CD14-positive monocyte (primary cell): ENCODE results near the gene DDX31. TPM values are rescaled to one million over a fixed set of nuclear protein-coding genes. Genes with fewer than 3 reads are reported as not detected.
A peak's percentile ranks its signal among the peaks of the same experiment; 100 is the strongest.

ENCODE experiments used
- DNase-seq, 3 donors: peaks; one replicate each; pipeline ENCODE4 v3.0.0-alpha.2; 2011 to 2022
- H2AFZ ChIP-seq: 2 replicates; pipeline ENCODE4 v1.6.0; 2012; ENCODE audit warnings: mild to moderate bottlenecking, low read depth, low read length, inconsistent platforms; ENCODE audit not compliant: insufficient read depth, poor library complexity, severe bottlenecking
- H3K27ac ChIP-seq, 2 donors: 1 replicate in 1 of 2; 2 replicates in 1 of 2; pipeline ENCODE4 v1.5.1; 2012 to 2013; ENCODE audit warnings: low read length in 2 of 2, control low read depth in 1 of 2, inconsistent platforms in 1 of 2, low read depth in 1 of 2, mild to moderate bottlenecking in 1 of 2
- H3K27me3 ChIP-seq, 2 donors: one replicate each; pipeline versions ENCODE4 v1.6.0 to v1.6.1; 2011 to 2013; ENCODE audit warnings: low read length in 2 of 2; ENCODE audit not compliant: control insufficient read depth in 2 of 2, insufficient read depth in 2 of 2
- H3K36me3 ChIP-seq, 2 donors: replicated peaks in 1 of 2; 1 replicate in 1 of 2; 2 replicates in 1 of 2; pipeline versions ENCODE4 v1.5.1 to v1.6.1; 2012 to 2013; ENCODE audit warnings: low read length in 2 of 2, control low read depth in 1 of 2, inconsistent platforms in 1 of 2, mild to moderate bottlenecking in 1 of 2; ENCODE audit not compliant: insufficient read depth in 2 of 2, control insufficient read depth in 1 of 2
- H3K4me1 ChIP-seq, 2 donors: 1 replicate in 1 of 2; 2 replicates in 1 of 2; pipeline versions ENCODE4 v1.5.1 to v1.6.1; 2012 to 2013; ENCODE audit warnings: low read length in 2 of 2, control low read depth in 1 of 2, inconsistent platforms in 1 of 2, mild to moderate bottlenecking in 1 of 2, moderate library complexity in 1 of 2; ENCODE audit not compliant: insufficient read depth in 2 of 2, control insufficient read depth in 1 of 2
- H3K4me2 ChIP-seq: replicated peaks from 2 replicates; pipeline ENCODE3; 2012; ENCODE audit warnings: low read length, moderate library complexity, mild to moderate bottlenecking; ENCODE audit not compliant: poor library complexity, severe bottlenecking; ENCODE audit errors: extremely low read depth
- H3K4me3 ChIP-seq, 3 experiments: fragments of 200-600 bp in 1 of 3; sonication (generic) in 1 of 3; replicated peaks in 1 of 3; 1 replicate in 2 of 3; 2 replicates in 1 of 3; pipeline ENCODE4 v1.5.1; 2011 to 2013; ENCODE audit warnings: low read length in 3 of 3, mild to moderate bottlenecking in 3 of 3, control low read depth in 2 of 3, low read depth in 2 of 3, inconsistent platforms in 1 of 3, moderate library complexity in 1 of 3
- H3K79me2 ChIP-seq: 2 replicates; pipeline ENCODE4 v1.6.0; 2012; ENCODE audit warnings: mild to moderate bottlenecking, control low read depth, inconsistent platforms, low read length, moderate library complexity; ENCODE audit not compliant: insufficient read depth
- H3K9ac ChIP-seq: 2 replicates; pipeline ENCODE4 v1.6.0; 2017; ENCODE audit warnings: low read length, mild to moderate bottlenecking; ENCODE audit not compliant: insufficient read depth, poor library complexity, severe bottlenecking
- H3K9me3 ChIP-seq, 2 donors: replicated peaks in 1 of 2; 1 replicate in 1 of 2; 2 replicates in 1 of 2; pipeline versions ENCODE4 v1.5.1 to v1.6.1; 2012 to 2013; ENCODE audit warnings: low read length in 2 of 2, control low read depth in 1 of 2; ENCODE audit not compliant: control insufficient read depth in 1 of 2, insufficient read depth in 1 of 2
- H4K20me1 ChIP-seq: 2 replicates; pipeline ENCODE4 v1.6.0; 2012; ENCODE audit warnings: mild to moderate bottlenecking, low read length, control low read depth, moderate library complexity; ENCODE audit not compliant: insufficient read depth
- H3K27ac Mint-ChIP-seq, 7 donors: one replicate each; pipeline ENCODE4 v1.8.0; 2020; ENCODE audit warnings: mild to moderate bottlenecking in 7 of 7, mixed read lengths in 7 of 7, moderate library complexity in 6 of 7, inconsistent platforms in 2 of 7
- H3K27me3 Mint-ChIP-seq, 3 donors: one replicate each; pipeline ENCODE4 v1.8.0; 2021 to 2022; ENCODE audit warnings: low read depth in 3 of 3, mild to moderate bottlenecking in 3 of 3, mixed read lengths in 3 of 3, moderate library complexity in 3 of 3, inconsistent platforms in 1 of 3
- H3K36me3 Mint-ChIP-seq, 2 donors: one replicate each; pipeline ENCODE4 v1.8.0; 2020; ENCODE audit warnings: mixed read lengths in 2 of 2, inconsistent platforms in 1 of 2, mild to moderate bottlenecking in 1 of 2
- H3K4me1 Mint-ChIP-seq: one replicate; pipeline ENCODE4 v1.8.0; 2020; ENCODE audit warnings: mild to moderate bottlenecking, mixed read lengths
- H3K4me3 Mint-ChIP-seq, 2 donors: one replicate each; pipeline ENCODE4 v1.8.0; 2020; ENCODE audit warnings: mild to moderate bottlenecking in 2 of 2, mixed read lengths in 2 of 2, moderate library complexity in 1 of 2
- H3K9me3 Mint-ChIP-seq, 7 donors: one replicate each; pipeline ENCODE4 v1.8.0; 2020 to 2022; ENCODE audit warnings: mixed read lengths in 7 of 7, mild to moderate bottlenecking in 6 of 7, moderate library complexity in 6 of 7, inconsistent platforms in 2 of 7
- whole genome bisulfite sequencing: methylation state at CpG from one replicate; pipeline ENCODE4 v1.1.5; 2013; ENCODE audit warnings: missing lambda C conversion rate; ENCODE audit not compliant: insufficient coverage; 5-methylcytosine and 5-hydroxymethylcytosine counted together
- intact Hi-C, 2 donors: fragments of 100-400 bp; cut with micrococcal nuclease; formaldehyde crosslinking; loops; one replicate each; pipeline versions ENCODE4 v1.15.0 to v1.15.1; 2023
- polyA plus RNA-seq, 3 donors: library from polyadenylated mRNA; depleted of rRNA in 1 of 3; unstranded in 2 of 3; stranded (reverse) in 1 of 3; fragments of 300-500 nt in 2 of 3; fragments of >200 nt in 1 of 3; fragmentation: Illumina TruSeq in 2 of 3; gene quantifications; 1 replicate in 2 of 3; 2 replicates in 1 of 3; pipeline ENCODE4 v1.2.3, GENCODE V29; 2012 to 2021
- TF ChIP-seq, protein P1 (sequence below): fragments of 200-600 bp; IDR thresholded peaks from one replicate; pipeline ENCODE4 v1.8.0; 2022; ENCODE audit warnings: antibody characterized with exemption, mild to moderate bottlenecking

The DDX31 gene
- polyA plus RNA-seq, 3 donors, result 1.1 to 4.2 (median 1.5) TPM

DNA sequence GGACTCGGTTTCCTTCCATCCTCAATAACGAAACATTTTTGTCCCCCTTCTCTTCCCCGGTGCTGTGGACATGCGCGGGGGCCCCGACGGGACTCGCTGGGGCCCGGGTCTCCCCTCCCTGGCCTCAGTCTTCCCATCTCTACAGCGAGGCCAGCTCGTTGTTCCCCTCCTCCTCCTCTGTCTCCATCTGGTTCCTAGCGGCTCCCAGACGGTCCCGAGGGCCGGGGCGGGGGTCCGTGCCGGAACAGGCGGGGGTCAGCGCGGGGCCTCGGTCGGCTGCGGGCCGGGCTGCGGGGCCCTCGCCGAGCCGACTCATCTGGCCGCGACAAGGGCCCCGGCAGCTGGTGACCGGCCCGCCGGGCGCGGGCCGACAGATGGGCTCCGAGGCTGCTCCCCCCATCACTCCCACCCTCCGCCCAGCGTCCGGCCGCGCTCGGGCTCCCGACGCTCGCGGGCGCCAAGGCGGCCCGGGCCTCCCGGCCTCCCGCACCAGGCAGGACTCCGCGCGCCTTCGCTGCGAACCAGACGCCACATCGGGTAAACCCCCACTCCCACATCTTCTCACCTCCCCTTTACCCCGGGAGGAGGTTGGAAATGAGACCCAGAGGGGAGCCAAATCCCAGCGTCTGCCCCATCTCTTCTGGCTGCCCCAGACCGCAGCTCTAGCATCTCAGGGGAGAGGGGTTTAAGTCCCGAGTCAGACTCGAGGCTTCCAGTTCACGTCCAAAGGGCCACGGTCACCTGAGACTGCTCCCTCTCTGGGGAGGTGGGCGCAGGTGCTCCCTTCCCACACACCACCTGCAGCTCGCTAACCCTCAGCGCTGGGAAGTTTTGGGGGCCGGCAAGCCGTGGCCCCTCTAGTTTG, 79.2 kb downstream of the DDX31 start:
- Histone ChIP-seq H3K36me3 (peaks cover 0 to 8% of the 10 kb centered on the region in 2 donors), H4K20me1 (no peaks in the 10 kb centered on the region), H3K4me3 (no peak overlapping the region), H3K9ac (no peak overlapping the region), H3K4me2 (no peak overlapping the region), H3K9me3 (peaks cover 0 to 21% of the 10 kb centered on the region in 2 donors), H2AFZ (no peak overlapping the region), H3K27me3 (peaks cover 55 to 66% of the 10 kb centered on the region in 2 donors), H3K4me1 (no peaks in the 10 kb centered on the region), H3K79me2 (no peaks in the 10 kb centered on the region), H3K27ac (no peak overlapping the region)
- peaks cover 9% of the 10 kb centered on the region for H3K4me1 Mint-ChIP-seq
- H3K36me3 Mint-ChIP-seq, result peaks cover 19 to 29% of the 10 kb centered on the region in 2 donors
- peak overlapping the region in 1 of 2 donors; percentile 78 for H3K4me3 Mint-ChIP-seq
- no peak for DNase-seq
- peaks cover 0 to 17% (median 3%) of the 10 kb centered on the region in 7 donors for H3K9me3 Mint-ChIP-seq
- TF ChIP-seq, protein P1, sequence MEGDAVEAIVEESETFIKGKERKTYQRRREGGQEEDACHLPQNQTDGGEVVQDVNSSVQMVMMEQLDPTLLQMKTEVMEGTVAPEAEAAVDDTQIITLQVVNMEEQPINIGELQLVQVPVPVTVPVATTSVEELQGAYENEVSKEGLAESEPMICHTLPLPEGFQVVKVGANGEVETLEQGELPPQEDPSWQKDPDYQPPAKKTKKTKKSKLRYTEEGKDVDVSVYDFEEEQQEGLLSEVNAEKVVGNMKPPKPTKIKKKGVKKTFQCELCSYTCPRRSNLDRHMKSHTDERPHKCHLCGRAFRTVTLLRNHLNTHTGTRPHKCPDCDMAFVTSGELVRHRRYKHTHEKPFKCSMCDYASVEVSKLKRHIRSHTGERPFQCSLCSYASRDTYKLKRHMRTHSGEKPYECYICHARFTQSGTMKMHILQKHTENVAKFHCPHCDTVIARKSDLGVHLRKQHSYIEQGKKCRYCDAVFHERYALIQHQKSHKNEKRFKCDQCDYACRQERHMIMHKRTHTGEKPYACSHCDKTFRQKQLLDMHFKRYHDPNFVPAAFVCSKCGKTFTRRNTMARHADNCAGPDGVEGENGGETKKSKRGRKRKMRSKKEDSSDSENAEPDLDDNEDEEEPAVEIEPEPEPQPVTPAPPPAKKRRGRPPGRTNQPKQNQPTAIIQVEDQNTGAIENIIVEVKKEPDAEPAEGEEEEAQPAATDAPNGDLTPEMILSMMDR, result no peak
- intact Hi-C loops, result no loop called here
- no peak overlapping the region for H3K27ac Mint-ChIP-seq
- H3K27me3 Mint-ChIP-seq, result peaks cover 57 to 69% (median 64%) of the 10 kb centered on the region in 3 donors
- WGBS, result 3% methylated on average over 56 of the region's 73 CpGs

DNA sequence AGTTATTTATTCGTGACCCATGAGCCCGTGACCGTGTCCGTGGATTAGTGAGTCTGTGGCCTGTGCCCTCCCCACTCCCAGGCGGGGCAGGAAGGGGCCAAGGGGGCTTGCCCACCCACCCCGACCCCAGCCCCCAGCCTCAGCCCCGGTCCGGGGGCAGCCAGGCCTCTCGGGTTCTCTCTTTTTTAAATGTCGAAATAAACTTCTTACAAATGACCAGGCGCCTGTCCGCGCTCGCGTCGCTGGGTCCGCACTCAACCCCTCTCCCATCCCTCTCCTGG, 79.8 kb downstream of the DDX31 start:
- no peak overlapping the region for H3K27ac ChIP-seq
- Mint-ChIP-seq H3K27me3 (peaks cover 63 to 74% (median 70%) of the 10 kb centered on the region in 3 donors), H3K4me1 (peaks cover 9% of the 10 kb centered on the region), H3K4me3 (peak overlapping the region in 1 of 2 donors; percentile 78), H3K36me3 (peaks cover 16 to 25% of the 10 kb centered on the region in 2 donors), H3K27ac (no peak overlapping the region), H3K9me3 (peaks cover 0 to 23% (median 3%) of the 10 kb centered on the region in 7 donors)
- no peaks in the 10 kb centered on the region for H4K20me1 ChIP-seq
- no peaks in the 10 kb centered on the region for H3K4me1 ChIP-seq
- peaks cover 0 to 22% of the 10 kb centered on the region in 2 donors for H3K9me3 ChIP-seq
- no peak overlapping the region for H3K4me3 ChIP-seq
- H3K9ac ChIP-seq, result no peak overlapping the region
- no peak overlapping the region for H2AFZ ChIP-seq
- 5% methylated on average over 9 of the region's 17 CpGs for WGBS
- peaks cover 0 to 8% of the 10 kb centered on the region in 2 donors for H3K36me3 ChIP-seq
- no peaks in the 10 kb centered on the region for H3K79me2 ChIP-seq
- no peak overlapping the region for H3K4me2 ChIP-seq
- intact Hi-C loops, result no loop called here
- H3K27me3 ChIP-seq, result peaks cover 61 to 72% of the 10 kb centered on the region in 2 donors
- TF ChIP-seq, protein P1, result no peak
- DNase-seq, result no peak
